GM19328 (cell line): ENCODE results near the gene LZTR1.

ENCODE experiments used
- ATAC-seq: cut with Tn5 transposase; IDR thresholded peaks from one replicate; pipeline ENCODE4 v1.9.1; 2021; ENCODE audit warnings: mild to moderate bottlenecking, moderate library complexity; ENCODE audit not compliant: unreplicated experiment

LZTR1 gene

DNA sequence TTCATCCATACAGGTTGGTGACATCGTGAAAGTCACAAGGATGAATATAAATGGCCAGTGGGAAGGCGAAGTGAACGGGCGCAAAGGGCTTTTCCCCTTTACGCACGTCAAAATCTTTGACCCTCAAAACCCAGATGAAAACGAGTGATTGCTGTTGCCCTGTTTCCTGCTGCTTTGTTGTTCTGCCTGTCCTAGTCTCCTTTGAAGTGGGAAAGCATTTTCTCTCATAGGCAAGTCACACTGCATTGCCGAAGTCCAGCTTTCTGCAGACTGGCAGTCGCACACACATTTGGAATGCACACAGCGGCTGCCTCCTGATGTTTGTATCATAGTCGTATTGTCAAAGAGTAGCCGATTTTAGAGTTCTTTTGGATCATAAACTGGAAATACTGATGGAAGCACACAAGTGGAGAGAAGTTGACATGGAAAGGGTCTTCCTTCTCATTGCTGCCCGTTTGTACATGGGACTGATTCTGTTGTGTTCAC lies 32.4 kb upstream of the LZTR1 start:
- no peak for ATAC-seq

DNA sequence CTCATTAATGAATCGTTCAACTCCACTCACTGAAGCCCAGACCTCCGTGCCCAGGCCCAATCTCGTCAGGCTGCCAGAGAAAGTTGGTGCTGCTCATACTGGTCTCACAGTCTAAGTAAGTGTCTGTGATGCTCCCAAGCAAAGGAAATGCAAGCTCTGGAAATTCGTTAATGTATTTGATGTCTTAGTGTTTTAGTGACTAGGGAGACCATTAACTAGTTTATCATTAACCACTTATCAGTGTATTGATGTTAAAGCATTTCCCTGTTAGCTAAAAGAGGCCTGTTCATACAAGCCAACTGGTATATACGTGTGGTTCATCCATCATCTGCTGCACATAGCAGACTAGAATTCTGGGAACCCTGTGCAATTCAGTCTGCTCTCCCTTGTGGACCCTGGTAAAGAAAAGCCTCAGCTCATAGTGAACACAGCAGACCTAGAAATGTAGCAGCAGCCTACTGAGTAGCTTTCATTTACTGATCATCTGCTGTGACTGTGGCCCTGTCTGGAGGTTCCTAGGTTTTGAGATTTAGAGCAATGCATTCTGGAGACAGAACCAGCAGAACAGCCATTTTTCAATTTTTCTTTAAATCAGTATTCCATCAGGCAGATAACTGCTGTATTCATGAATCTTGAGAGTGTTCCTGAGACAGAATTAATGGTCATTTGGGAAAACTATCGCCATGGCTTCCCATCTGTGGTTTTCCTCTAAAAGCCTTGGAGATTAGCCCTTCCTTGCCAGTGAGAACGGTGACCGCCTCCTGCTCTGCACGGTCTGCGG lies 30.8 kb upstream of the LZTR1 start:
- no peak for ATAC-seq

DNA sequence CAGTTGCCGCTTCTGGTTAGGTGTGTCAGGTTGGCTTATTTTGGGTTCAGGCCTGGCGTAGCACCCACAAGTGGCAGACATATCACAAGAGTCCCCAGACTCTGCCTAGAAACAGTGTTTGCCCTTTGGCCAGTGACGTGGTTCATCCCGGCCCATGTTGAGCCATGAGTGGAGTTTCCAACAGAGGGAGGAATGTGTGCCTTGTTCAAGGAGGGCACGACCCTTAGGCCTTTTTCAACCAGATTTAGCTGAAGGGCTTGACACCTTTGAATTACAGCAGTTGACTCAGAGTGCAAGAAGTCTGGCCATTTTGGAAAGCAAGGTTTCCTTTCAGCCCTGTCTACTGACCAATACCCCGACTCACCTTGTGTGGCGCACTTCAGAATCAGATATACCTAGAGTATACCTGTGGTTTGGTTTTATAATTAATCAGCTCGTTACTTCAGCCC lies 30.1 kb upstream of the LZTR1 start:
- ATAC-seq, result no peak

DNA sequence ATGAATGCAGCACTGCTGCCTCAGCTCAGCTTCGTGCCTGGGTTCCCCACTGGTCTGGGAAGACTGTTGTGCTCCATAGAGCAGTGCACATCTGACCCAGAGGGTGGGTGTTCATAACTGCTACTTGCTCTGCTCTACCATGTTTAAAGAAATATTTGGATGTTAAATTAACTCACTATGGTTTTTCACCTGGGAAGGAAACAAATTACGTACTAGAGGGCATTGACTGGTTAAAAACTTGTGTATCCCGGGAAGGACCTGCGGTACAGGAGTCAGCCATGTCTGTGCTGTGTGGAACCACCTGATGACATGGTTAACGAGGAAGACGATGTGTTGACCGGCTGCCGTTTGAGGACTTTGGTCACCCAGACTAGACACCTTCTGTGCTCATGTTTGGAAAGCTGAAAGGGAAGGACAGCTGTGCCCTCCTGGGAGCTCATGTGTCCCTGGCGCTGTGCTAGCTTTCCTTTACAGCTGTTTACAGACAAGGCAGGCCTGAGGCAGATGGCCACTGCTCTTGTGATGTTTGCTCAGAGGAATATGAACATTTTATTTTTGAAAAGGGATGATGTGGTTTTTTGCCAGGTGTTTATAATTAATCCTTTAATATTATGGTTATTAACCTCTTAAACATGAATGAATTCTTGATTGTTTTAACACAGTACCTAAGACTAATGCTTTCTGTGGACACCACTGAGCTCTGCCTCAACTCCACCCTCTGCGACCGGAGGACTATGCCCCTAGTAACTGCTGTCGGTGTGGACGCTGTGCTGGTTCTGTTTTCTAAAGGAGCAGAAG lies 29.4 kb upstream of the LZTR1 start:
- no peak for ATAC-seq

DNA sequence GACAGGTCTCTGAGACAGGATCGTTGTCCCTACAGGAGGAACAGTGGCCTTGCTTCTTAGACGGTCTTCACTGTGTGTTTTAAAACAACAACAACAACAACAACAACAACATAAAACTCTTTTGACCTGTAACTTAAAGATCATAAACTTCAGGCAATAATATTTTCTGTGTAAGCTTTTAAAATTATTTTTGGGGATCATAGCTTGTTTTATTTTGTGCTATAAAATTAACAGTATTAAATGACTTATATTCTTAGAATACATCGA lies 28.8 kb upstream of the LZTR1 start:
- no peak for ATAC-seq

DNA sequence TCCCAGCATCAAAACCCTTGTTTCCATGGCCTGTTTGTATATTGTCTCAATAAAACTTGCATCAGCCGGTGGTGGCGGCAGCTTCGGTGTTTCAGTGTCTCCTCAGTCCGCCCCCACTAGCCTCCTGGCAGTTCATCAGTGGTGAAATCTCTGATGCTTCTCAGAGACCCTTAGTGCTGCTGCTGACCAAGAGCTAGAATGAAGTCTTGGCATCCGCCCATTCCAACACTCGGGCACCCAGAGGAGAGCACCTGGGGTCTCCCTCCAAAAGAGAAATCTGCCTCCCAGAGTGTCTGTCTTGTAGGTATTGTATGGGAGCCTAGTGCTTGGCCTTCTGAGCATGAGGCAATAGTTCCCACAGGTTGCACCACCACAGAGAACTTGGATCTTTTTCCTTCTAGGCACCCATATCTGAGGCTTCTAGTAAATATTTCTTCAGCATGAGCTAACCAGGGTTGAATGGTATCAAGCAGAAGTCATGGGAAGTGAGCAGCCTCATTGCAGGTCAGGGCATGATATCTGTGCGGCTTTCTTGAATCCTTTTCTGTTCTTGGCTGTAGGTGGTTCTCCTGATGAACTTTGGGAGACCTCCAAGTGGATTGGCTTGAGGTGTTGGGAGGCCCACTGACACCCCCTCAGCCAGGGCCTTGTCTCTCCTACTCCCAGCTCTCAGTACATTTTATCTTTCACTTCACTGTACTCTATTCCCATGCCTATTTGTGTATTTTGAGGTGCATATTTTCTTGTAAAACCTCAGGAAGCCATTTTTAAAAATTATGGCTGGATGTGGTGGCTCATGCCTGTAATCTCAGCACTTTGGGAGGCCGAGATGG lies 28.2 kb upstream of the LZTR1 start:
- no peak for ATAC-seq

DNA sequence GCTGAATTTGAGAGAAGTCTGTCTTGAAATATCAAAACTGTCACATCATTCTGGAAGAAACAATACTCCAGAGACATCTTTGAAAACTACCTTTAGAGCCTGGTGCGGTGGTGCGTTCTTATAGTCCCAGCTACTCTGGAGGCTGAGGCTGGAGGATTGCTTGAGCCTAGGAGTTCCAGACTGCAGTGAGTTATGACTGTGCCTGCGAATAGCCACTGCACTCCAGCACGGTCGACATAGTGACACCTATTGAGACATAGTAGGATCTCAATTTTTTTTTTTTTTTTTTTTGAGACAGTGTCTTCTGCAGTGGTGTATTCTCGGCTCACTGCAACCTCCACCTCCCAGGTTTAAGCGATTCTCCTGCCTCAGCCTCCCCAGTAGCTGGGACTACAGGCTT lies 26.5 kb upstream of the LZTR1 start:
- no peak for ATAC-seq

DNA sequence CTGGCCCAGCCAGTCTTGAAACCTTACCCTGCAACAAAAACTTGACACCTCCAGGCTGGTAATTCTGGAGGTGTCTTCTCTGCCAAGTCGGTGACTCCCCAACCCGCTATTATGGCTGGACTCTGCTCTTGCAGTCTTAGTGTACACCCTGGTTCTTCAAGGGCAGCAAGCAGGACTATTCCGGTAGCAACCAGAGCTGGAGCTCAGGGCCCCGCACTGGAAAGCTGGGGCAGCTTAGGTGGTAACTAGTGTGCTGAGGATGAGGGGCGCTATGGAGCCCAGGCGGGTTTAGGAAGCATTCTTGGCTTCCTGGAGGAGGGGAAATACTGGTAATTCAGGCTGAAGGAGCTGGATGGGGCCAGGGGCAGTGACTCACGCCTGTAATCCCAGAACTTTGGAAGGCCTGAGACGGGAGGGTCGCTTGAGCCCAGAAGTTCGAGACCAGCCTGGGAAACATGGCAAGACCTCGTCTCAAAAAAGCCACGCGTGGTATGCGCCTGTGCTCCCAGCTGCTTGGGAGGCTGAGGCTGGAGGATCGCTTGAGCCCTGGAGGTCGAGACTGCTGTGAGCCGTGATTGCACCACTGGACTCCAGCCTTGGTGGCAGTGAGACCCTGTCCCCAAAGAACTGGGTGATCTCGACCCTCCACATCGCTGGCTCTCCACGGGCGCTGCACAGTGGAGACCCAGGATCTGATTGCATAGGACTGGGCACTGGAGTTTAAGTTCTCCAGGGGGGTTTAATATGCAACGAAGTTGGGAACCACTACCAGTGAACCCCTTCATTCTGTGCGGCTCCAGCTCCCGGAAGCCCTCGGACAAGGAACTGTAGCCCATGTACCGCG lies 25.6 kb upstream of the LZTR1 start:
- ATAC-seq, result no peak

DNA sequence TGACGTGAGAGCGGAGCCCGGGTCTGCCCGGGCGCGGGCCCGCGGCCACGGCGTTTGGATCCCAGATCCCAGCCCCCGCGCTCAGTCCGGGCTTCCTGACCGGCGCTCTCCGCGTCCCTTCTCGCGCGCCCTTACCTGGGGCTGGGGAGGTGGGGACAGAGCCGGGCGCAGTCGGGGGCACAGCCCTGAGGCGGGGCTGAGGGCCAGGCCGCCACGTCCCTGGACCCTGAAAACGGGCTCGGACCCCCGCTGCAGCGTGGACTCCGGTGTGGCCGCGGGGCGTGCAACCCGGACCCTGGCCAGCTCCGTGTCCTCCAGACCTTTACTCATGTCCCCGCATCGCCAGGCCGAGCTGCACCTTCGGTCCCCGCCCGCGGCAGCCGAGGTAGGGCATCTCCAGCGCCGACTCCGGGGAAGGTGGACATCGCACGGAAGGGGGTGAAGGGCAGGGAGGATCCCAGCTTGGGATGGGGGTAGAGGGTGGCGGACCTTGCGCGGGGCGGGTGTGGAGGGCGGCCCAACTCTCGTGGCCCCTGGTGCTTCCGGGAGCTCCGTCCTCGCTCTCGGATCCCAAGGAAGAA lies 24.9 kb upstream of the LZTR1 start:
- ATAC-seq, result no peak

DNA sequence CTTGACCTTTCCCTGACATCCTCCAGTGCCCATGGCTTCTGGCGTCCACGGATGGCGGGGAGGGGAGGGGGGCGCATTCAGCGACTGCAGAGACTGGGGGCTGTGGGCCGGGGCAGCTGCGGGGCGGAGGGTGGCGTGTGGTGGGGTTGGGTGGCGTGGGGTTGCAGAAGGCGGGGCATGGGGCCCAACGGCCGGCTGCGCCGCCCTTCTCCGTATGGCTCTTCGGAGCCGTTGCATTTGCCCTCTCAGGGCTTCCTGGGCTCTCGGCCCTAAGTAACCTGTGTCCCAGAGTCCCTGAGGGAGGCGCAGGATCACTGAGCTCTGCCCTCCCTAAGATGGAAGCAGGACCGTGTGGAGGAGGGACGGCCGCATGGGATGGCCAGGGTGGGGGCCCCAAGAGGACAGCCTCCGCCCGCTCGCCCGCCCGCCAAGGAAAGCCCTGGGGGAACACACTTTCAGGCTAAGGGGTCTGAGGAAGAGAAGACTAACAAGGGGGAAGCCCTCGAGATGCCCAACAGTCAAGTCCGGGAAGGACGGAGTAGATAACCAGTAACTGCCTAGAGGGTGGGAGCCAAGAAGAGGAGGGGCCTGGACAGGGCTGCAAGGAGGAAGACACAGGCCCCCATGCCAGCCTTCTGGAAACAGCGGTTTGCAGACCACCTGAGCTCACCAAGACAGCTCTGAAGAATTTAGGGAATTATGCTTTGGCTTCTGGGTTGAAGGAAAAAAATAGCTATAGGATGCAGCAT lies 24.2 kb upstream of the LZTR1 start:
- no peak for ATAC-seq

DNA sequence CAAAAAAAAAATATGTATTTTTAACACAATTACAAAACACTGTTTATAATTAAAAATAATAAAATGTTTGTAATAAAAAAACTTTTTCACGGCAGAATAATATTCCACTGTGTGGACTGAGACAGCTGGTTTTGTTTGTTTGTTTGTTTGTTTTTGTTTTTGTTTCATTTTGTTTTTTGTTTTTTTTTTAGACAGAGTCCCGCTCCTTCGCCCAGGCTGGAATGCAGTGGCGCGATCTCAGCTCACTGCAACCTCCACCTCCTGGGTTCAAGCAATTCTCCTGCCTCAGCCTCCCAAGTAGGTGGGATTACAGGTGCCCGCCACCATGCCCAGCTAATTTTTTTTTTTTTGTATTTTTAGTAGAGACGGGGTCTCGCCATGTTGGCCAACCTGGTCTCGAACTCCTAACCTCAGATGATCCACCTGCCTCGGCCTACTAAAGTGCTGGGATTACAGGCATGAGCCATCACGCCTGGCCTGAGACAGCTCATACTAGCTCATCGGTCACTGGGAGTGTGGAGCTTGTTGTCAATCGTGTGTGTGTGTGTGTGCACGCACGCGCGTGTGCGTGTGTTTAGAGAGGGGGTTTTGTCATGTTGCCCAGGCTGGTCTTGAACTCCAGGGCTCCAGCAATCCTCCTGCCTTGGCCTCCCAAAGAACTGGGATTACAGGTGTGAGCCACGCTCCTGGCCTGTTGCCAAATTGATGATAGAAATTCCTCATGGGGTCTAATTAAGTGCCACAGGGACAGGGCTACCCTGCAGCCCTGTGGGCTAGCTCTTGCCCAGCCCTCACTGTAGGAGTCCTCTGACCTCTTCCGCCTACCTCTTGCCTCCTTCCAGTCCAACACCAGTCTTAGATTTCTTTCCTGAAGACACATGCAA lies 22.3 kb upstream of the LZTR1 start:
- ATAC-seq, result no peak

DNA sequence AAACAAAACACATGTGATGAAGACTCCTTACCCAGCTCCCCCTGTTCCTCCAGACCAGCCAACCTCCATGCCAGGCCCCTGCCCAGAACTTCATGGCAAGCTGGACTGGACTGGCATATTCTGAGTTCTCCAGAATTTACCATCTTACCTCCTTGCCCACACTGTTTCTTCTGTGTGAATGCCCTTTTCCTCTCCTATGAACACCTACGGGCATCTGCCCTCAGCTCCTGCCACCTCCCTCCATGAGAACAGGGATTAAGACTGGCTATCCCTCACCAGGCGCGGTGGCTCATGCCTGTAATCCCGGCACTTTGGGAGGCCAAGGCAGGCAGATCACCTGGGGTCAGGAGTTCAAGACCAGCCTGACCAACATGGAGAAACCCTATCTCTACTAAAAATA lies 21.5 kb upstream of the LZTR1 start:
- no peak for ATAC-seq

DNA sequence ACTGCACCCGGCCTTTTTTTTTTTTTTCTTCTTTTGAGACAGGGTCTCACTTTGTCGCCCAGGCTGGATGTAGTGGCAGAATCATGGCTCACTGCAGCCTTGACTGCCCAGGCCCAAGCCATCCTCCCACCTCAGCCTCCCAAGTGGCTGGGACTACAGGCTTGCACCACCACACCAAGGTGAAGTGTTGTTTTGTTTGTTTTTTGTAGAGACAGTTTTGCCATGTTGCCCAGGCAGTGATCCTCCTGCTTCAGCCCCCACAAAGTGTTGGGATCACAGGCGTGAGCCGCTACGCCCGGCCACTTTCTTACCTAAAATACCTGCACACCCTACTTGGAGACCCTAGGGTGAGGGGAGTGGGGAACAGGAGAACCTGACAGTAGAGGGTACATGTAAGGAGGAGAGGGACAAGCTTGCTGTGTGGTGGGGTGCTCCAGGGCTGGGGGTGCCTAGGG lies 19.6 kb upstream of the LZTR1 start:
- ATAC-seq, result no peak

DNA sequence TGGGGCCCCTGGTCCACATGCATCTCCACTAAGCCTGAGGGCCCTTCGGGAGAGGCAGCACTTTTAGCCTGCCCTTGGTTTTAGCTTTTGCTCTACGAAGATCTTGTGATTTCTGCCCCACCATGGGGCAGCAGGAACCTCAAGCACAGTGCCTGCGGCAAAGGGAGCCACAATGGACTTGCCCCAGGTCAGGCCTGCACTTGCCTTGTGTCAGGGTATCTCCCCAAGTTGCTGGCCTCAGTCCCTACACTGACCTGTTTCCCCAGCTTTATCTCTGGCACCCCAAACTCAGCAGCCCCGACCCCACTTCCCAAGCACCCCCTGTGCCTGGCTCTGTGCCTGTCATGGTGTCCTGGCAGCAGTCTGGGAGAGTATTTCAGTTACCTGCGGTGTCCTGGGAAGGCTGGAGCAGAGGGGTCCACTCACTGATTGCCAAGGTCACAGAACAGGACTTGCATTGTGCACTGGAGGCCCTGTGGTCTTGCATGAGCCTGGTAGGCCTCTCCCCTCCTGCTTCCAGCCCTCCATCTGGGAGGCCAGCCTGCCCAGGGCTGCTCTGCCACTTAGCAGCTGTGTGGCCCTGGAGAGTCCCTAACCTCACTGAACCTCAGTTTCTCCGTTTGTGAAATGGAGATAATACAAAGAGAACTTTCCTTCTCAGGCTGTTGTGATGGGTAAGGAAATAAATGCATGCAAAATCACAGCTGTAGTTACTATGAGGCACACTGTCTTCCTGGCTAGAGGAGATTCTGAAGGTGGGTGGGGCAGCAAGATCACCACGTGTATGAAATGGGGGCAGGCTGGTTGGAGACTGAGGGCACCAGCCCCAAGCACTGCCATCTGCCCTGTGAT lies 18.7 kb upstream of the LZTR1 start:
- ATAC-seq, result no peak

DNA sequence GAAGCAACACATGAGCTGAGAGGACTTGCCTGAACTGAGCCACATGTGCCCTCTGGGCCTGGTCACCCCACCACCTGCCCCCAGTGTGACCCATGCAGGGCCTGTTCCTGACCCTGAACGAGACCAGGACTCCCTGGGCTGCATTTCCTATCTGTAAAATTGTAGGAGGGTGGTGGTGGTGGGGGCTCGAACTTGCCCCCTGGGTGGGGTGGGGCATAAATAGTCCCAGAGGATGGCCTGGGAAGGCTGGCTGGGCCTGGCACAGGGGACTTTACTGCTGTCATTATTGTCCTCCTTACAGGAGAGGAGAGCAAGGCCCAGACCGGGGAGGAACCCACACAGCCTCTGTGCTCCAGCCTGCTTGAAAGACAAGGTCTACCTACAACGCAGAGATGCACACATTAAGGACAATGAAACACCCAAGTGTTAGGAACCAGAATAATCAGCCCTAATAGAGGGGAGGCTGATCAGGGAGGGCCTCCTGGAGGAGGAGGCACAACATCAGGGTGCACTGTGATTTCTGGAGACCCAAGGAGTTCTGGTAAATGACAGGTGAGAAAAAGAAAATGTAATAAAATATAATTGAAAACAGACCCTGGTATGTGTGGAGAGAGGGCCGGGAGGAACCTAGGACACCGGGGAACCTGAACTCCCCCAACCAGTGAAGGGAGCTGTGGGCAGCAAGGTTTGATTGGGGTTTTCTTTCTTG lies 17.9 kb upstream of the LZTR1 start:
- no peak for ATAC-seq

DNA sequence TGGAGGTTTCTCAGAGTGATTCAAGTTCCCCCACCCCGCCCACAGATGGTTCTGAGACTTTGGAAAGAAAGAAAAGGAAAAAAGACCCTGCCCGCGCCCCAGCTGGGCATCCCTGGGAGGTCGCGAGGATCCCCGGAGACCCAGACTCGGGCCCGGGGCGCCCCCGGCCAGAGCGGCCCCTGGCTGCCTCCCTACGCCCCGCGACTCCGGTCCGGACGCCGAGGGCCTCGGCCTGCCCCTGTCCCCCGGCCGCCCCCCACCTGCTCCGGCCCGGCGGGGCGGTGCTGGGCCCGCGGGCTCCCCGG lies 17.3 kb upstream of the LZTR1 start:
- ATAC-seq, result no peak
